Activated CD8-positive, alpha-beta memory T cell treated with anti-CD3 and anti-CD28 coated beads for 4 hours (primary cell): ENCODE results near the gene MAN1C1.

ENCODE experiments used
- DNase-seq, 2 donors: peaks; one replicate each; pipeline ENCODE4 v3.0.0-alpha.2; 2020; ENCODE audit warnings: low read depth in 2 of 2

Gene MAN1C1

GRCh38 chr1:25616095-25616986 lies at the start of gene MAN1C1:
Gene MAN1C1, plus strand, starts transcription at chr1:25616791. Its CDS starts 1,007 bp downstream, at chr1:25617798.
- DNase-seq, result peak; percentile 47 to 59

- DNase-seq, result no peak
Observed at GRCh38 chr1:25567710-25568089, 48.9 kb upstream of the MAN1C1 start.

GRCh38 chr1:25568090-25568833 lies 48.3 kb upstream of the MAN1C1 start:
- DNase-seq, result no peak

GRCh38 chr1:25568834-25569596 lies 47.6 kb upstream of the MAN1C1 start:
- no peak for DNase-seq

GRCh38 chr1:25569597-25570396 lies 46.8 kb upstream of the MAN1C1 start:
- DNase-seq, result no peak

GRCh38 chr1:25570798-25571521 lies 45.6 kb upstream of the MAN1C1 start:
- no peak for DNase-seq

- DNase-seq, result no peak
Observed at GRCh38 chr1:25571522-25571970, 45.0 kb upstream of the MAN1C1 start.

GRCh38 chr1:25572107-25572506 lies 44.5 kb upstream of the MAN1C1 start:
- no peak for DNase-seq

- no peak for DNase-seq
Observed at GRCh38 chr1:25572708-25573590, 43.6 kb upstream of the MAN1C1 start.

GRCh38 chr1:25573591-25573930 lies 43.0 kb upstream of the MAN1C1 start:
- no peak for DNase-seq

- no peak for DNase-seq
Observed at GRCh38 chr1:25573961-25574360, 42.6 kb upstream of the MAN1C1 start.

- DNase-seq, result no peak
Observed at GRCh38 chr1:25575191-25575590, 41.4 kb upstream of the MAN1C1 start.

GRCh38 chr1:25576459-25577133 lies 40.0 kb upstream of the MAN1C1 start:
- no peak for DNase-seq

- no peak for DNase-seq
Observed at GRCh38 chr1:25577134-25577920, 39.3 kb upstream of the MAN1C1 start.

GRCh38 chr1:25579292-25580252 lies 37.0 kb upstream of the MAN1C1 start:
- DNase-seq, result no peak

GRCh38 chr1:25580927-25581326 lies 35.7 kb upstream of the MAN1C1 start:
- no peak for DNase-seq

GRCh38 chr1:25581764-25582163 lies 34.8 kb upstream of the MAN1C1 start:
- no peak for DNase-seq
